ENCODE data around the gene OGFOD1. TPM values are rescaled to one million over a fixed set of nuclear protein-coding genes. Genes with fewer than 3 reads are reported as not detected.

OGFOD1 gene
- total RNA-seq, 1 experiment from 2014 or later: 68.5 TPM

- Mint-ChIP-seq H3K9me3 (ENCODE audit: unreplicated experiment) (no peaks in the 10 kb centered on the region), H3K4me3 (ENCODE audit: unreplicated experiment) (peak overlapping the region; percentile 81), H3K36me3 (ENCODE audit: insufficient read depth, unreplicated experiment) (no peaks in the 10 kb centered on the region), H3K27me3 (ENCODE audit: insufficient read depth, unreplicated experiment) (no peaks in the 10 kb centered on the region), H3K27ac (ENCODE audit: low read depth, unreplicated experiment) (peak overlapping the region; percentile 83), H3K4me1 (ENCODE audit: insufficient read depth, unreplicated experiment) (peaks cover 24% of the 10 kb centered on the region)
- intact Hi-C loops (cut with micrococcal nuclease): no loop called here
- no TSS peak for BruUV-seq (replicated peaks)
- no peak for DNase-seq (ENCODE audit: unreplicated experiment)
- no peak for TF ChIP-seq CTCF (IDR thresholded peaks at IDR 0.05; ENCODE audit: unreplicated experiment)
- POLR2A ChIA-PET: interaction anchor here (0.7 to 6.9 kb wide), 9 partner anchors 27 to 188 kb away, joined by 3 to 85 read pairs (median 4); partner anchors contain the start of genes MT1X and MT2A
- CTCF ChIA-PET: interaction anchor here (0.5 to 4.9 kb wide), 5 partner anchors 56 to 182 kb away, joined by 3 to 40 read pairs (median 3); no protein-coding TSS in a partner anchor
Observed at GRCh38 chr16:56520251-56520577, 68.9 kb downstream of the OGFOD1 start.

- no peaks in the 10 kb centered on the region for H3K36me3 Mint-ChIP-seq (ENCODE audit: insufficient read depth, unreplicated experiment)
- TF ChIP-seq CTCF (IDR thresholded peaks at IDR 0.05; ENCODE audit: unreplicated experiment): no peak
- H3K27ac Mint-ChIP-seq (ENCODE audit: low read depth, unreplicated experiment): no peak overlapping the region
- ChIA-PET POLR2A (no interaction called here), CTCF (no interaction called here)
- no peaks in the 10 kb centered on the region for H3K27me3 Mint-ChIP-seq (ENCODE audit: insufficient read depth, unreplicated experiment)
- H3K9me3 Mint-ChIP-seq (ENCODE audit: unreplicated experiment): no peaks in the 10 kb centered on the region
- intact Hi-C loops (cut with micrococcal nuclease): no loop called here
- H3K4me3 Mint-ChIP-seq (ENCODE audit: unreplicated experiment): no peak overlapping the region
- DNase-seq (ENCODE audit: unreplicated experiment): no peak
- BruUV-seq (replicated peaks): no TSS peak
- H3K4me1 Mint-ChIP-seq (ENCODE audit: insufficient read depth, unreplicated experiment): peaks cover 13% of the 10 kb centered on the region
Observed at GRCh38 chr16:56525236-56525635, 73.9 kb downstream of the OGFOD1 start.

Other genes starting within 250 kb of the OGFOD1 start
- gene AMFR, start 26.0 kb upstream of the OGFOD1 start, total RNA-seq (2022): 97.2 and 109 TPM in 2 replicates
- gene NUDT21, start 222 bp upstream of the OGFOD1 start, total RNA-seq (2022): 81.7 and 83.4 TPM in 2 replicates
- gene BBS2, start 68.5 kb downstream of the OGFOD1 start, total RNA-seq (2022): 23.9 and 25.8 TPM in 2 replicates
- not detected in 2 replicates for gene MT4, start 113.5 kb downstream of the OGFOD1 start, total RNA-seq (2022)
- not detected in 2 replicates for gene MT3, start 138.0 kb downstream of the OGFOD1 start, total RNA-seq (2022)
- 2,490 and 3,582 TPM in 2 replicates for gene MT2A, start 157.0 kb downstream of the OGFOD1 start, total RNA-seq (2022)
- 518 and 934 TPM in 2 replicates for gene MT1E, start 174.2 kb downstream of the OGFOD1 start, total RNA-seq (2022)
- gene MT1M, start 181.1 kb downstream of the OGFOD1 start, total RNA-seq (2022): not detected in 2 replicates
- gene MT1A, start 187.1 kb downstream of the OGFOD1 start, total RNA-seq (2022): not detected in 2 replicates
- gene MT1B, start 200.3 kb downstream of the OGFOD1 start, total RNA-seq (2022): not detected in 2 replicates
- 1.7 and 2.4 TPM in 2 replicates for gene MT1F, start 206.4 kb downstream of the OGFOD1 start, total RNA-seq (2022)
- not detected in 2 replicates for gene MT1G, start 216.5 kb downstream of the OGFOD1 start, total RNA-seq (2022)
- gene MT1H, start 218.3 kb downstream of the OGFOD1 start, total RNA-seq (2022): not detected in 2 replicates
- 79.3 and 108 TPM in 2 replicates for gene MT1X, start 230.9 kb downstream of the OGFOD1 start, total RNA-seq (2022)